ENCODE measurements around the gene ARMC7. TPM values are rescaled to one million over a fixed set of nuclear protein-coding genes. Genes with fewer than 3 reads are reported as not detected.

ARMC7 gene
- total RNA-seq, 1 experiment from 2014 or later, result 43.2 TPM

DNA sequence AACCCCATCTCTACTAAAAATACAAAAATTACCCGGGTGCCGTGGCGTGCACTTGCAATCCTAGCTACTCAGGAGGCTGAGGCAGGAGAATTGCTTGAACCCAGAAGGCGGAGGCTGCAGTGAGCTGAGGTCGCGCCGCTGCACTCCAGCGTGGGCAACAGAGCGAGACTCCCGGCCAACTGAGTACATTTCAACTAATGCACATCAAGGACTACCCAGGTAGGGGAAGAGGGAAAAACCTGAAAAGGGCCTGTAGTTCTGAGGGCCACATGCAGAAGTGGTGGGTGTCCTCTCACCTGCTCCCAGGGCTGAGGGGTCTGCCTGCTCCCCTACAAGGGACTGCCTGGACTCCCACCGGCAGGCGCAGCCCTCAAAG is 22.6 kb upstream of the ARMC7 start:
- Histone ChIP-seq H3K9ac (ENCODE audit: low read length) (peak overlapping the region; percentile 97), H3K9me2 (ENCODE audit: insufficient read depth) (no peaks in the 10 kb centered on the region), H3K4me1 (ENCODE audit: control insufficient read depth in 1 of 2, insufficient read depth in 2 of 2, low read length in 2 of 2) (peaks cover 74 to 89% of the 10 kb centered on the region in 2 experiments), H2AFZ (ENCODE audit: low read depth, low read length, poor library complexity, severe bottlenecking) (no peak overlapping the region), H3K9me3 (ENCODE audit: control insufficient read depth in 1 of 2, insufficient read depth in 1 of 2, low read depth in 1 of 2, low read length in 2 of 2) (no peaks in the 10 kb centered on the region), H3K27me3 (ENCODE audit: insufficient read depth, low read length) (no peaks in the 10 kb centered on the region), H3K4me3 (replicated peaks in 1 of 2; ENCODE audit: low read depth in 1 of 2, low read length in 2 of 2) (peak overlapping the region; percentile 76 to 83), H3K79me2 (ENCODE audit: insufficient read depth, low read length) (peaks cover 42% of the 10 kb centered on the region), H3K4me2 (ENCODE audit: low read length) (peak overlapping the region; percentile 92), H4K20me1 (ENCODE audit: insufficient read depth) (no peaks in the 10 kb centered on the region), H3K27ac (ENCODE audit: low read depth, low read length) (peak overlapping the region; percentile 99), H3K36me3 (ENCODE audit: control insufficient read depth in 1 of 2, insufficient read depth in 2 of 2, low read length in 2 of 2) (no peaks in the 10 kb centered on the region; a peak in 1 of 4 replicates)
- CTCF ChIA-PET, result interaction anchor here (0.6 to 2.6 kb wide), 10 partner anchors 8 to 125 kb away, joined by 3 to 12 read pairs (median 4); partner anchors contain the start of gene NT5C
- no peak for DNase-seq (ENCODE audit: low read depth, low spot score)
- no peak for TF ChIP-seq RAD21 (IDR thresholded peaks at IDR 0.05; ENCODE audit: low read depth)
- no peak for TF ChIP-seq SP1 (IDR thresholded peaks at IDR 0.05; ENCODE audit: low read depth)
- no peak for TF ChIP-seq TCF7L2 (IDR thresholded peaks at IDR 0.05; ENCODE audit: borderline replicate concordance, extremely low read depth, insufficient read depth, insufficient read length)
- TF ChIP-seq ZFX (IDR thresholded peaks at IDR 0.05), result no peak
- TF ChIP-seq EGR1 (IDR thresholded peaks at IDR 0.05; ENCODE audit: low read depth), result no peak
- TF ChIP-seq, protein P1, sequence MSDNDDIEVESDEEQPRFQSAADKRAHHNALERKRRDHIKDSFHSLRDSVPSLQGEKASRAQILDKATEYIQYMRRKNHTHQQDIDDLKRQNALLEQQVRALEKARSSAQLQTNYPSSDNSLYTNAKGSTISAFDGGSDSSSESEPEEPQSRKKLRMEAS (IDR thresholded peaks at IDR 0.05), result no peak
- TF ChIP-seq ZNF274 (IDR thresholded peaks at IDR 0.05; ENCODE audit: low read depth, low read length), result no peak
- TF ChIP-seq POLR2AphosphoS5 (IDR thresholded peaks at IDR 0.05; ENCODE audit: low read depth, low read length), result no peak
- no peak for TF ChIP-seq EZH2 (IDR thresholded peaks at IDR 0.05)
- no peak for TF ChIP-seq YY1 (IDR thresholded peaks at IDR 0.05; ENCODE audit: extremely low read depth, insufficient replicate concordance, low read depth, low read length)
- TF ChIP-seq, protein P2, sequence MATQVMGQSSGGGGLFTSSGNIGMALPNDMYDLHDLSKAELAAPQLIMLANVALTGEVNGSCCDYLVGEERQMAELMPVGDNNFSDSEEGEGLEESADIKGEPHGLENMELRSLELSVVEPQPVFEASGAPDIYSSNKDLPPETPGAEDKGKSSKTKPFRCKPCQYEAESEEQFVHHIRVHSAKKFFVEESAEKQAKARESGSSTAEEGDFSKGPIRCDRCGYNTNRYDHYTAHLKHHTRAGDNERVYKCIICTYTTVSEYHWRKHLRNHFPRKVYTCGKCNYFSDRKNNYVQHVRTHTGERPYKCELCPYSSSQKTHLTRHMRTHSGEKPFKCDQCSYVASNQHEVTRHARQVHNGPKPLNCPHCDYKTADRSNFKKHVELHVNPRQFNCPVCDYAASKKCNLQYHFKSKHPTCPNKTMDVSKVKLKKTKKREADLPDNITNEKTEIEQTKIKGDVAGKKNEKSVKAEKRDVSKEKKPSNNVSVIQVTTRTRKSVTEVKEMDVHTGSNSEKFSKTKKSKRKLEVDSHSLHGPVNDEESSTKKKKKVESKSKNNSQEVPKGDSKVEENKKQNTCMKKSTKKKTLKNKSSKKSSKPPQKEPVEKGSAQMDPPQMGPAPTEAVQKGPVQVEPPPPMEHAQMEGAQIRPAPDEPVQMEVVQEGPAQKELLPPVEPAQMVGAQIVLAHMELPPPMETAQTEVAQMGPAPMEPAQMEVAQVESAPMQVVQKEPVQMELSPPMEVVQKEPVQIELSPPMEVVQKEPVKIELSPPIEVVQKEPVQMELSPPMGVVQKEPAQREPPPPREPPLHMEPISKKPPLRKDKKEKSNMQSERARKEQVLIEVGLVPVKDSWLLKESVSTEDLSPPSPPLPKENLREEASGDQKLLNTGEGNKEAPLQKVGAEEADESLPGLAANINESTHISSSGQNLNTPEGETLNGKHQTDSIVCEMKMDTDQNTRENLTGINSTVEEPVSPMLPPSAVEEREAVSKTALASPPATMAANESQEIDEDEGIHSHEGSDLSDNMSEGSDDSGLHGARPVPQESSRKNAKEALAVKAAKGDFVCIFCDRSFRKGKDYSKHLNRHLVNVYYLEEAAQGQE (IDR thresholded peaks at IDR 0.05; ENCODE audit: low read depth), result no peak
- TF ChIP-seq, protein P3, sequence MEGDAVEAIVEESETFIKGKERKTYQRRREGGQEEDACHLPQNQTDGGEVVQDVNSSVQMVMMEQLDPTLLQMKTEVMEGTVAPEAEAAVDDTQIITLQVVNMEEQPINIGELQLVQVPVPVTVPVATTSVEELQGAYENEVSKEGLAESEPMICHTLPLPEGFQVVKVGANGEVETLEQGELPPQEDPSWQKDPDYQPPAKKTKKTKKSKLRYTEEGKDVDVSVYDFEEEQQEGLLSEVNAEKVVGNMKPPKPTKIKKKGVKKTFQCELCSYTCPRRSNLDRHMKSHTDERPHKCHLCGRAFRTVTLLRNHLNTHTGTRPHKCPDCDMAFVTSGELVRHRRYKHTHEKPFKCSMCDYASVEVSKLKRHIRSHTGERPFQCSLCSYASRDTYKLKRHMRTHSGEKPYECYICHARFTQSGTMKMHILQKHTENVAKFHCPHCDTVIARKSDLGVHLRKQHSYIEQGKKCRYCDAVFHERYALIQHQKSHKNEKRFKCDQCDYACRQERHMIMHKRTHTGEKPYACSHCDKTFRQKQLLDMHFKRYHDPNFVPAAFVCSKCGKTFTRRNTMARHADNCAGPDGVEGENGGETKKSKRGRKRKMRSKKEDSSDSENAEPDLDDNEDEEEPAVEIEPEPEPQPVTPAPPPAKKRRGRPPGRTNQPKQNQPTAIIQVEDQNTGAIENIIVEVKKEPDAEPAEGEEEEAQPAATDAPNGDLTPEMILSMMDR (IDR thresholded peaks at IDR 0.05 in 2 of 3, conservative IDR thresholded peaks at IDR 0.05 in 1 of 3; ENCODE audit: borderline replicate concordance in 1 of 3, insufficient read depth in 1 of 3, low read depth in 2 of 3, low read length in 2 of 3), result no peak
- TF ChIP-seq, protein P4, sequence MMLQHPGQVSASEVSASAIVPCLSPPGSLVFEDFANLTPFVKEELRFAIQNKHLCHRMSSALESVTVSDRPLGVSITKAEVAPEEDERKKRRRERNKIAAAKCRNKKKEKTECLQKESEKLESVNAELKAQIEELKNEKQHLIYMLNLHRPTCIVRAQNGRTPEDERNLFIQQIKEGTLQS (IDR thresholded peaks at IDR 0.05), result no peak
- TF ChIP-seq EZH2phosphoT487 (IDR thresholded peaks at IDR 0.05; ENCODE audit: borderline replicate concordance), result no peak
- POLR2A ChIA-PET, result interaction anchor here (1.0 to 2.1 kb wide), 14 partner anchors 9 to 184 kb away, joined by 3 to 21 read pairs (median 6); partner anchors contain the start of genes ARMC7 and MIF4GD
- intact Hi-C loops (cut with micrococcal nuclease), result loop anchor here (1.0 kb wide), 1 partner anchor 9 kb away; no protein-coding TSS in a partner anchor
- ATAC-seq, result peak; percentile 15
- RAD21 ChIA-PET (ENCODE audit: low non-redundant PET in 1 of 2, low total read pairs in 2 of 2, uncharacterized antibody in 2 of 2, unreplicated experiment in 2 of 2), result interaction anchor here (1.0 to 1.3 kb wide), 4 partner anchors 9 to 52 kb away, joined by 3 read pairs; no protein-coding TSS in a partner anchor
- no TSS peak for BruUV-seq (replicated peaks)

Measured in HCT116 (cell line).